Measurements from ENCODE around the gene SDHAF2.
A peak's percentile ranks its signal among the peaks of the same experiment; 100 is the strongest.
"Not testable (repeated sequence)": the region's sequence is repeated elsewhere in the genome, so short reads cannot be mapped to it uniquely, and the experiment has no call there.

Gene SDHAF2

DNA sequence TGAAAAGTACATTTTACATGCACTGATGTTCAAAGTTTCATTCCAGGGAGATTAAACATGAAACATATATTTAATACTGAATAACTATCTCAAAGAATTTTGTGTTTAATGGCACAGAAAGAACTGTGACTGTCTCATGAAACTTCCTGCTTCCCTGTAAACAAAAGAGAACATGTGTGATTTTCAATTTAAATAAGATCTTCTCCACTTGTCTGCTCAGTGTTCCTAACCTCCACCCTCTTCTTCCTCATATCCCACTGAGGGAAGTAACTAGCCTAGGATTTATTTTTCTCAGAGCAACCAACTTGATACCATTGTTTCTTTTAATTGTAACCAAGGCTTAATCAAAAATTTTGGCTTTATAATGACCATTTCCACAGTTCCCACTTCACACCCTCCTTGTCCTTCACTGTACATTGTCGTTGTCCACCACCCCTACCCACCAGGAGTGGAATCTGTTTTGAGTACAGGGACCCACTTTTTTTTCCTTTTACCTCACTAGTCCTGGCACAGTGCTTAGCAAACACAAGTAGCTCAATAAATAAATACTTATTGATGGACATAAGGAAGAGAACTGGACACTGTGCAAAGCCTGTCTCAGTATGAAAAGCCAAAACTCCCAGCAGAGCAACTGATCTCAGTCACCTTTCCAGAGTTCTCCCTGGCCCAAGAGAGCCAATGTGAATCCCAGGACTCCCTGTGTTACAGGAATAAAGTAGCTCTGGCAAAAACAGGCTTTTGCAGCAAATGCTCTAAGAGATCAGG is 4.4 kb upstream of the SDHAF2 start:
- no peak for DNase-seq (ENCODE audit: low read depth)

DNA sequence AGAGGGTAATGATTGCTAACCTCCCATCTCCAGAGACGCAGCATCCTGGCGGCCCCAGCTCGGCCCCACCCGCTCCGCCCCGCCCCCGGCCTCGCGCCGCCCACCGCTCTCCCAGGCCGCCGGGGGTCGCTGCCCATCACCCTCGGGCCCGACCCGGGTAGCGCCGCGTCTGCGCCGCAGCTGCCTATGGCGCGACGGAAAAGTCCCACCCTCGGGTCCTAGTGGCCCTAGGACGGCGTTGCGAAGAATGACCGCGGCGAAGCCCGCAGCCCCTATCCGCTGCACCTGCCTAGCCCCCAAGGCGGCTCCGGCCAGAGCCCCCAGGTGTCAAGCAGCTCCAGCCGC is 606 bp upstream of the SDHAF2 start:
- peak; percentile 75 for DNase-seq (ENCODE audit: low read depth)

- DNase-seq (ENCODE audit: low read depth) = not testable (repeated sequence)
Measured at GRCh38 chr11:61430839-61431238, 915 bp downstream of the SDHAF2 start.

GRCh38 chr11:61437496-61437895 is 7.6 kb downstream of the SDHAF2 start:
- no peak for DNase-seq (ENCODE audit: low read depth)

DNA sequence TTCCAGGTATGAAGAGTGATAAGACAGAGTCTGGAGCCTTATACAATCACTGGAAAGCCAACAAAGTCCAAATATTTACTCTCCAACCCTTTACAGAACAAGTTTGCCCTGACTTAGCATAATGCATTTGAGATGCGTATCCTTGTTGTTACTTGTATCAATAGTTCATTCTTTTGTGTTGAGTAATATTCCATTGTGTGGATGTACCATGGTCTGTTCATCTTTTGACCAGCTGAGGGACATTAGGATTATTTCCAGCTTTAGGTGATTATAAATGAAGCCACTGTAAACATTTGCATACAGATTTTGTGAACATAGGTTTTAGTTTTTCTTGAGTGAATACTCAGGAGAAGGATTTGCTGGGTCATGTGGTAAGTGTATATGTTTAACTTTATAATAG is 9.7 kb downstream of the SDHAF2 start:
- no peak for DNase-seq (ENCODE audit: low read depth)

DNA sequence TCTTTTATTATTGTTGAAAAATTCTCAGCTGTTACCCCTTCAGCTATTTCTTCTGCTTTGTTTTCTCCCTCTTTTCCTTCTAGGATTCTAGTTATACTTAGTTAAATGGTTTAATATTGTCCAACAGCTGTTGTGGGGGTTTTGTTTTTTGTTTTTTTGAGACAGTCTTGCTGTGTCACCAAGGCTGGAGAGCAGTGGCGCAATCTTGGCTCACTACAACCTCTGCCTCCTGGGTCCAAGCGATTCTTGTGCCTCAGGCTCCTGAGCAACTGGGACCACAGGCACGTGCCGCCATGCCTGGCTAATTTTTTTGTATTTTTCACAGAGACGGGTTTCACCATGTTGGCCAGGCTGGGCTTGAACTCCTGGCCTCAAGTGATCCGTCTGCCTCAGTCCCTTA is 12.7 kb downstream of the SDHAF2 start:
- no peak for DNase-seq (ENCODE audit: low read depth)

DNA sequence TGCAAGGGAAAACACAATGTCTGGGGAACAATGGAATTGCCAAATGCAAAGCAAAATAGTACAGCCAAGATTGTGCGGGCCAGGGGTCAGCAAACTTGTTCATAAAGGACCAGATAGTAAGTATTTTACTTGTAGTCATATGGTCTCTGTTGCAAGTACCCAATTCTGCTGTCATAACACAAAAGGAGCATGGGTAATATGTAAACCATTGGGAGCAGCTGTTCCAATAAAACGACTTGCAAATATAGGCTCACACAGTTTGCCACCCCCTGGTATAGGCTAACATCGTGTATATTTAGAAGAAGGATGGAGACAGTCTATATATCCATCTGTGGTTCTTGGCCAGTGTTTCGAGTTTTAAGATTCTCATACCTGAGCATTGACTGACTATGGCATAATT is 15.6 kb downstream of the SDHAF2 start:
- DNase-seq (ENCODE audit: low read depth) = no peak

GRCh38 chr11:61446211-61446651 is 16.3 kb downstream of the SDHAF2 start:
- DNase-seq (ENCODE audit: low read depth) = peak; percentile 96

GRCh38 chr11:61447601-61448551 is 18.0 kb downstream of the SDHAF2 start:
- DNase-seq (ENCODE audit: low read depth) = no peak

- no peak for DNase-seq (ENCODE audit: low read depth)
Measured at GRCh38 chr11:61448552-61448927, 18.6 kb downstream of the SDHAF2 start.

- DNase-seq (ENCODE audit: low read depth) = no peak
Measured at GRCh38 chr11:61452825-61453224, 22.9 kb downstream of the SDHAF2 start.

GRCh38 chr11:61453695-61454094 is 23.8 kb downstream of the SDHAF2 start:
- DNase-seq (ENCODE audit: low read depth) = no peak

DNA sequence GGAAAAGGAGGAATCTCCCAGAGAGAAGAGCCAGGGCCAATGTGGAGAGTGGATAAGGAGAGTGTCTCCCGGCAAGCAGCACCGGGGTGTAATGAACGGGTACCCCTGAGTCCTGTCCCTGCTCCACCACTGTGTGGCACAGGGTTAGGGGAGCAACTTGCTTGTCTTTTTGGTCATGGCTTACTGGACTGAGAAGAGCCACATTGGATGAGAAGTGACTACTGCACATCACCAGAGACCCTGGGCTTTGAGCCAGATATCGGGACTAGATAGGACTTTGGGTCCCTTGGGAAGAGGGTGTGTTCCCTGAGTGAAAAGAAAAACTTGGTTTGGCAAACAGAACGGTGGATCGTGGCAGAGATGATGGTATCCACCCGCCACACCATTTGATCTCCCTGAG is 24.6 kb downstream of the SDHAF2 start:
- no peak for DNase-seq (ENCODE audit: low read depth)

GRCh38 chr11:61460474-61460881 is 30.6 kb downstream of the SDHAF2 start:
- DNase-seq (ENCODE audit: low read depth) = no peak

- DNase-seq (ENCODE audit: low read depth) = no peak
Measured at GRCh38 chr11:61460986-61461385, 31.1 kb downstream of the SDHAF2 start.

GRCh38 chr11:61467602-61468001 is 37.7 kb downstream of the SDHAF2 start:
- DNase-seq (ENCODE audit: low read depth) = peak; percentile 20

DNA sequence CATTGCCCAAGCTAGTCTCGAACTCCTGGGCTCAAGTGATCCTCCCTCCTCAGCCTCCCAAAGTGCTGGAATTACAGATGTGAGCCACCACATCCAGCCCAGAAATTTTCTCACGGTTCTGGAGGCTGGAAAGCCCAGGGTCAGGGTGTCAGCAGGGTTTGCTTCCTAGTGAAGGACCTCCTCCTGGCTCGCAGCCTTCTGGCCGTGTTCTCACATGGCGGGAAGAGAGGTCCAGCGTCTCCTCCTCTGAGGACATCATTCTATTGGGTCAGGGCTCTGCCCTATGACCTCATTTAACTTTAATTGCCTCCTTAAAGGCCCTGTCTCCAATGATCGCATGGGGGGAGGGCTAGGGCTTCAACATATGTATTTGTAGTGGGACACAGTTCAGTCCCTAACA is 38.1 kb downstream of the SDHAF2 start:
- DNase-seq (ENCODE audit: low read depth) = no peak

GRCh38 chr11:61472282-61472681 is 42.4 kb downstream of the SDHAF2 start:
- no peak for DNase-seq (ENCODE audit: low read depth)

GRCh38 chr11:61472868-61473267 is 42.9 kb downstream of the SDHAF2 start:
- no peak for DNase-seq (ENCODE audit: low read depth)

- peak; percentile 59 for DNase-seq (ENCODE audit: low read depth)
Measured at GRCh38 chr11:61473370-61474012, 43.6 kb downstream of the SDHAF2 start.

DNA sequence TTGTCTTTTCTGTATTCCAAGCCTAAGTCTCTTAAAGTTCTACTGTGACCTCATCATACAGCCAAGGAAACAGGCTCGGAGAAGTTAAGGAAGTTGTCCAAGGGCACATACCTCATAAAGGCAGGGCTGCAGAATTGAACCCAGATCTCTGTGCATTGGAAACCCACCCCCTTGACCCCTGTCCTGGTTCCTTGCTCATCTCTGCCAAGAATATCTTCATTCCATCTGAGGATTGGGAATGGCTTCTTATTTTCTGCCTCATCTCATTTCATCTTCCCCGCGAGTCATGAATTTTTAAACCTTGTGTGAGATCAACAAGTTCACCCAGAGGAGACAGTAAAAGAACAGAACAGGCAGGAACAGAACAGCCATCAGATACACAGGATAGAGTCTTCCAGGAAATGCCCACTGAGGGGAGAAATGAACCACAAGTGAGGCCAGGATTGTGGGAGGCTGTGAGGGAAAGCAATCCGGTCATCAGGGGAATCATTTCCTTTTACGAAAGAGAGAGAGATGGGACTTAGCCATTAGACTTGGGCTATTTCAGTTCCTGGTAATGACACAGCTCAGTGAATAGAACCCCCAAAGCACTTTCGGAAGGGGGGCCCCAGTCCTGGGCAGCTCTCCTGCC is 44.2 kb downstream of the SDHAF2 start:
- DNase-seq (ENCODE audit: low read depth) = no peak

- DNase-seq (ENCODE audit: low read depth) = no peak
Measured at GRCh38 chr11:61475433-61475832, 45.5 kb downstream of the SDHAF2 start.
